Activated T-helper 1 cell treated with Interleukin-2 at 50 U/mL for 16 hours (primary cell): Measurements from ENCODE around the gene VCL.

Experiments used
- DNase-seq: peaks from one replicate; pipeline ENCODE4 v3.0.0-alpha.2; 2020; ENCODE audit warnings: low read depth

Gene VCL

GRCh38 chr10:74151879-74152722 lies 154.2 kb downstream of the VCL start:
- DNase-seq = no peak

GRCh38 chr10:74153123-74153522 lies 155.2 kb downstream of the VCL start:
- DNase-seq = no peak

- no peak for DNase-seq
Observed at GRCh38 chr10:74153676-74154075, 155.8 kb downstream of the VCL start.

- DNase-seq = no peak
Observed at GRCh38 chr10:74156919-74157289, 159.0 kb downstream of the VCL start.

GRCh38 chr10:74160013-74160412 lies 162.1 kb downstream of the VCL start:
- DNase-seq = no peak

GRCh38 chr10:74163319-74164068 lies 165.6 kb downstream of the VCL start:
- no peak for DNase-seq

- DNase-seq = no peak
Observed at GRCh38 chr10:74164716-74165529, 167.0 kb downstream of the VCL start.

GRCh38 chr10:74165530-74165901 lies 167.6 kb downstream of the VCL start:
- DNase-seq = no peak

GRCh38 chr10:74167443-74167842 lies 169.5 kb downstream of the VCL start:
- no peak for DNase-seq
